Adrenal gland (tissue), 5 donors: Measurements from ENCODE around the gene CHCHD1.

Experiments
- POLR2A ChIP-seq, 2 donors: fragments of 450-650 bp; IDR thresholded peaks; one replicate each; pipeline ENCODE4 v1.6.1; 2017; ENCODE audit warnings: antibody characterized with exemption in 2 of 2, mild to moderate bottlenecking in 2 of 2, moderate library complexity in 1 of 2
- TF ChIP-seq, protein P1 (sequence below), 6 experiments: fragments of 450-650 bp in 4 of 6; fragments of 200-600 bp in 2 of 6; sonication (generic) in 1 of 6; IDR thresholded peaks; 1 replicate in 5 of 6; 2 replicates in 1 of 6; pipeline versions ENCODE4 v1.5.1 to v1.8.0; 2016 to 2021; ENCODE audit warnings: antibody characterized with exemption in 6 of 6, mild to moderate bottlenecking in 2 of 6, moderate library complexity in 1 of 6
- donor health status: DM: no; HTN: no; CAD: no.

DNA sequence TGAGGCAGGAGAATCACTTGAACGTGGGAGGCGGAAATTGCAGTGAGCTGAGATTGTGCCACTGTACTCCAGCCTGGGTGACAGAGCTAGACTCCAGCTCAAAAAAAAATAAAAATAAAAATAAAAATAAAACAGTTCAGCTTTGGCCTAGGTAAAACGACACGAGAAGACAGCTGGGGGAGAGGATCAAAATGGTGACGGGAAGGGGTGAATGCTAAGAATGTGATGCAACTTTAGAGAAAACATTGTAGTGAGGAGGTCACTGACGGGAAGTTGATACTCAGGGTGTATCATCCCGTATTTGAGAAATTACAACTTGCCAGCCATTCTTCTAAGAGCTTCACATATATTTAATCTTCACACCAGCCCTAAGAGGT is 28.5 kb downstream of the CHCHD1 start:
- TF ChIP-seq, protein P1, sequence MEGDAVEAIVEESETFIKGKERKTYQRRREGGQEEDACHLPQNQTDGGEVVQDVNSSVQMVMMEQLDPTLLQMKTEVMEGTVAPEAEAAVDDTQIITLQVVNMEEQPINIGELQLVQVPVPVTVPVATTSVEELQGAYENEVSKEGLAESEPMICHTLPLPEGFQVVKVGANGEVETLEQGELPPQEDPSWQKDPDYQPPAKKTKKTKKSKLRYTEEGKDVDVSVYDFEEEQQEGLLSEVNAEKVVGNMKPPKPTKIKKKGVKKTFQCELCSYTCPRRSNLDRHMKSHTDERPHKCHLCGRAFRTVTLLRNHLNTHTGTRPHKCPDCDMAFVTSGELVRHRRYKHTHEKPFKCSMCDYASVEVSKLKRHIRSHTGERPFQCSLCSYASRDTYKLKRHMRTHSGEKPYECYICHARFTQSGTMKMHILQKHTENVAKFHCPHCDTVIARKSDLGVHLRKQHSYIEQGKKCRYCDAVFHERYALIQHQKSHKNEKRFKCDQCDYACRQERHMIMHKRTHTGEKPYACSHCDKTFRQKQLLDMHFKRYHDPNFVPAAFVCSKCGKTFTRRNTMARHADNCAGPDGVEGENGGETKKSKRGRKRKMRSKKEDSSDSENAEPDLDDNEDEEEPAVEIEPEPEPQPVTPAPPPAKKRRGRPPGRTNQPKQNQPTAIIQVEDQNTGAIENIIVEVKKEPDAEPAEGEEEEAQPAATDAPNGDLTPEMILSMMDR (IDR thresholded peaks at IDR 0.05), result no peak
- TF ChIP-seq POLR2A (IDR thresholded peaks at IDR 0.05), result no peak
